HG03025 (cell line): Measurements from ENCODE around the gene MAP2K5.

Experiments used
- ATAC-seq: cut with Tn5 transposase; IDR thresholded peaks from one replicate; pipeline ENCODE4 v1.9.1; 2021; ENCODE audit warnings: mild to moderate bottlenecking, moderate library complexity; ENCODE audit not compliant: unreplicated experiment, low FRiP score

The MAP2K5 gene

DNA sequence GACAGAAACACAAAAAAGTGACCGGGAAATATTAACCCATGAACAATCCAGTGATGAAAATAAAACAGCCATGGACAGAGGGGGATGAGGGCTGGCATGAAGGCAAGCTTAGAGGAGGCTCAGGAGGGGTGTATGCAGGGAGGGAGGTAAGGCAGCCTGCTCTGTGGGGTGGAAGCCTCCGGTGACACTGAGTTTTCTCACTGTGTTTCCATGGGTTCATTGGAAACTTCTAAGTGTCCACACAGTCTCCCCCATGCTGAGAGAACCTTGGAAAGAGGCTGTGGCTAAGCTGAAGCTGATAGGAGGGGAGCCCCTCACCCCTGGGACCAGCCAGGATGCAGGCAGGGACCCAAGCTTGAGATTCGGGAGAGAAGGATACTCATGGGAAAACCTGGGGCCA, 276.0 kb downstream of the MAP2K5 start:
- no peak for ATAC-seq

DNA sequence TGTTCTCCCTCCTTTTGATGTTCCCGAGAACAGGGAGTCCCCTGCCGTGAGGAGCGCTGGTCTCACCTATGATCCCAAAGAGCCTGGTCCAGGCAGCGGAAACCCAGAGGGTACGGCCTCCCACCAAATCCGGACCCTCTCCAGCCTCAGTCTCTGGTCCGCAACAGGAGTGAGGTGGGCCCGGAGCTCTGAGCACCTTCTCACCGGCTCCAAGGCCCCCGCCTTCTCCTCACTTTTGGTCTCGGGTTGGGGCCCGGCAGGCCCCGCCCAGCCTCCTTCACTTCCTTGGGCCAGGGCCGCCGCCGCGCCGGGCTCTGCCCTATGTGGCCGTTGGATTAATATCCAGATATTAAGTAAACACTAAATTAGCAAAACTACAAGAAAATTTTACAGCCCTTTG, 277.1 kb downstream of the MAP2K5 start:
- no peak for ATAC-seq

DNA sequence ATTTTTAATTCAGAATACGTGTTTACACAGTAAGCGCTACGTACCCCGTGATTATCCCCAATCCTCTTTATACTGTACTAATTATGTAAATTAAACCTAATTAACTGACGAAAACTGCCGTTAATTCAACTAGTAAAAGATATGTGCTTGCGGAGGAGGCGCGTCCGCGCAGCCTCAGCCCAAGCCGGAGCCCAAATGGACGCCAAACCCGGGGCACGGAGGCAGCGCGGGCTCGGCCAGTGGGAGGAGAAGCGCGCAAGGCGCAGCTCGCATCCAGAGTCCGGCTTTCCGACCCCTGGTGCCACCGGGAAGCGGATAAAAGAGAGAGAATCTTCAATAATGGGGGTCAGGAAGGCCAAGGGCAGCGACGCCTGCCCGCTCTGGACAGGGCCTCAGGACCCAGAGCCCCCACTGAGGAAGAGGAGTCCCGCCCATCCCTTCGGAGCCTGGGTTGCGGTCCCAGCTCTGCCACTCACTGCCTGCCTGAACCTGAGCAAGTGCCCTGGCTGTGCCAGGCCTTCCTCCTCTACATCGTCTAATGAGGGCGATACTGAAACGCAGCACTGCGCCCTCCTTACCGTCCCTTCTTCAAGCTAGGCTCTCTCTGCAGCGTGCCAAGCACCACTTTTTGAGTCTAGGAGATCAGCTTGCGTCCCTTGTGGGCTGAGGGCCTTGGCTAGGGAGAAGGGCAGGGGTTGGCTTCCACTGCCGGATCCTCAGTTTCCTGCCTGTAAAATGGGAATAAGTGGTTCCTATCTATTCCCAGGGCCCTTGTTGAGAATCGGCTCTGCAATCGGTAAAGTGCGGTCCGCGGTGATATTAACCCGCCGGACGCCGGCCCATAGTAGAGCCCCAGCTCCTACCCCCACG, 277.9 kb downstream of the MAP2K5 start:
- no peak for ATAC-seq

DNA sequence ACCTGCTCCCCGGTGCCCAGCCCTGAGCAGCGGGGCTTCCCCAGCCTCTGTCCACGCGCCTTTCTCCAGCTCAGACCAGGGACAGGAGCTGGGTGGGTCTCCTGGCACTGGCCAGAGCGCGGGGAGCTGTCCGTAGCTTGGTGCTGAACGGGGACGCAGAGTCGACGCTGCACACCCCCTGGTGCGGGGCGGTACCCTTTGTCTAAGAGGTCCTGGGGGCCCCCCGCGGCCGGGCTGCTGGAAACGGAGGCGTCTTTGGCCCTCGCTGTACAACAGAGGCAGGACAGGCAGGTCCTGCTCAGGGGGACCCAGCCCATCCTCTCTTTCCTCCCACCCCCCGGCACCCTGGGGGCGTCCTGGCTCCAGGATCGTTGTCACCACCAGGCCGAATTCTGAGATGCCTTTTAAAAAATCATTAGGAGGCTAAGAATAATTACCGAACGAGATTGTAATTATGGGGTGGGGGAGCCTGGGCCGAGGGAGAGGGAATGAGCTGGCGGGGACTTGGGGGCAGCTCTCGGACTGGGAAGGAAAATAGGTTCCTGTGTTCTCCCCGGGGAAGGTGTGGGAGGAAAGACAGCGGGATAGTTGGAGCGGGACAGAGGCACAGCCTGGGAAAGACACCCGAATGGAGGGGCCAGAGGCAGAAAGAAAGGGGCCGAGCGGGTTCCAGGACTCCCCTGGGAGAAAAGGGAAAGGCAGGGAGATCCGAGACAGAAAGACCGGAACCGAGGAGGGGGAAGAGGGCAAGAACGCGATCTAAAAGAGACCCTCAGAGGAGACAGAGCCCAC, 278.7 kb downstream of the MAP2K5 start:
- ATAC-seq = no peak

DNA sequence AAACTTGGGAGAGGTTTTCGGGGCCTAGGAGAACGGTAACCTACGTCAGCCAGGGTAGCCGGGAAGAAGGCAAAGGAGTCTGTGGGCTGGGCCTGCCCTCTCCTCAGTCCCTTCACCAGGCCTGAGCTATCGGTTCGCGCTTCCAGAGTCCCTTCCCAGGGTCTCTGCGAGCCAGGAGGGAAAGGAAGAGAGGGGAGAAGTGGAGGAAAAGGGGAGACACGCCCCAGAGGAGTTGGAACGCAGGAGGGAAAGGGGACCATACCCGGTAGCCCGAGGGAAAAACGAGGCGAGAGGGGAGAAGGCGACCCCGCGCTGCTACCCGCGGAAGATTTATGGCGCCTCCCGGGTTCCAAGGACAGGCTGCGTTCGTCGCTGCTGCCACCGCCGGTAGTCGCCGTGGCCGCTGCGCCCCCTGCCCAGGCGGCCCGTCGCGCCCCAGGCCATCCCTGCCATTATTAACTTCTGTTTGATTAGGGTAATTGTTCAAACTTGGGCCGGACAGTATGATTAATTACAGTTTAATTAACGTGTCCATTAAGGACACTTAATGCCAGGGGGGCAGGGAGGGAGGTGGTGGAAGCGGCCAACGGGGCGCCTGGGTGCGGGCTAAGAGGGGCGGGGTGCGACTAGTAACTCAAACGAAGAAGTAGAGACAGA, 279.4 kb downstream of the MAP2K5 start:
- ATAC-seq = no peak

DNA sequence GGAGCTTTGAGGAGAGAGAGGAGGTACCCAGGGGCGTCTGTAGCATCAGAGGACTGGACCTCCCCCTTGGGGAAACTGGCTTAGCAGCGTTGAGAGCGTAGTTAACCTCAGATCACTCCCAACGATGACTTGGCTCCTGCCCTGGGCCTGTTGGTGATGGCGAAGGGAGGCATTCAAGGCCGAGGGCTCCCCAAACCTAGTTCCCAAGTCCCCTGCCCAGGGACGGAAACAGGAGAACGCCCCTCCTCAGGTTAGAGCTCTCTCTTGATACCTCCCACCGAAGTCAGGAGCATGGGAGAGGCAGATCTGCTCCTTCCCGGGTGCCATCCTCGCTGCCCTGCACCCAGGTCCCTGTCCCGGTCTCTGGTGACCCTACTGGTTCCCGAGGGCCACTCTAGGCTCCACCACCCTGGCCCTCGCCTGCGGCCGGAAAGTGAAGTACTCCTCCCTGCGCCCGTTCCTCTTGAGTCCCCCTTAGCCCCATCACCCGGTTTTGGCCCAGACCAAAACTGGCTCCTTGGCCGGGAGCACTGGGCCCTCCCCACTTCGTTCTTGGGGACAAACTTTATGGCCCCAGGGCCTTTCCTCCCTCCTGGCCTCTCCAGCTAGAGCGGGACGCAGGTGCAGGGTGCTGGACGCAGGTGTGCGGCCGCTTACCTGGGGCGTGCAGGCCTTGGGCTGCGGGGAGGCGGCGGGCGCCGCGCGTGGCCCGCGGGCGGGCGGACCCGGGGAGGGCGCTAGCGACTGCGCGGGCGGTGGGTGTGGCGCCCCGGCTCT, 280.2 kb downstream of the MAP2K5 start:
- no peak for ATAC-seq

DNA sequence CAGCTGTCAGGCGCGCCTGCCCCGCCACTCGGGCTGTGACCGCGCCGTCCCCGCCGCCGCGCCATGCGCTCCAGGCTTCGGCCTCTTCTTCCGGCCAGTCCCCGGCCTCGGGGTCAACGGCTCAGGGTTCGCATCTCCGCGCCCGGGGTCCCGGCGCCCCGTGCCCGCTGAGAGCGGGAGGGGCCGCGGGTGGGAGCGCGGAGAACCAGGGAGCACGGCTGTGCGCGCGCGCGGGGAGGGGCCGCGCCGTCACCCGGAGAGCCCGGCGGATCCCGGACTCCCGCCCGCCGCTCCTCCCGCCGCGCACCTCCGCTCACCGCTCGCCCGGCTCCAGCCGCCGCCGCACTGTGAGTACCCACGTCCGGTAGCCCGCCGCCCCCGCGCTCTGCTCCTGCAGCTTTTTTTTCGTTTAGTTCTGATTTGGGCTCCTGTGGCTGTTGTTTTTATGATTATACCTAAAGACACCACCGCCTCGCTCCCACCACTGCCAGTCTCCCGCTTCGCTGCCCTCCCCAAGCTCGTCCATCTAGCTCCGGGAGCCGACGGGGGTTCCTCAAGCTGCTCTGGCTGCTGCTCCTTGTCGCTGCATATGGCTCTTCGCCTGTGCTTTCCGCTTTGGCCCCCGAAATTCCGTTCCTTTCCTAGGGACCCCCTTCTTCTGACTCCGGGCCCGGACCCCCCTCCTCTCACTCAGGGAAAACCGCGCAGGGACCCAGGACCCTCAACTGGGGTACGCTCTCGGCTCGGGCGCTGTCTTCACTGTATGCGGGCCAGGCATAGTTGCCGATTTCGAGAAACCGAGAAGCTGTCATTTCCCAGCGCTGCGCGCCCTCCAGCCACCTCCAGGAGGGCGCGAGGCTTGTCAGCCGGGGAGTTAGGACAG, 281.1 kb downstream of the MAP2K5 start:
- no peak for ATAC-seq

DNA sequence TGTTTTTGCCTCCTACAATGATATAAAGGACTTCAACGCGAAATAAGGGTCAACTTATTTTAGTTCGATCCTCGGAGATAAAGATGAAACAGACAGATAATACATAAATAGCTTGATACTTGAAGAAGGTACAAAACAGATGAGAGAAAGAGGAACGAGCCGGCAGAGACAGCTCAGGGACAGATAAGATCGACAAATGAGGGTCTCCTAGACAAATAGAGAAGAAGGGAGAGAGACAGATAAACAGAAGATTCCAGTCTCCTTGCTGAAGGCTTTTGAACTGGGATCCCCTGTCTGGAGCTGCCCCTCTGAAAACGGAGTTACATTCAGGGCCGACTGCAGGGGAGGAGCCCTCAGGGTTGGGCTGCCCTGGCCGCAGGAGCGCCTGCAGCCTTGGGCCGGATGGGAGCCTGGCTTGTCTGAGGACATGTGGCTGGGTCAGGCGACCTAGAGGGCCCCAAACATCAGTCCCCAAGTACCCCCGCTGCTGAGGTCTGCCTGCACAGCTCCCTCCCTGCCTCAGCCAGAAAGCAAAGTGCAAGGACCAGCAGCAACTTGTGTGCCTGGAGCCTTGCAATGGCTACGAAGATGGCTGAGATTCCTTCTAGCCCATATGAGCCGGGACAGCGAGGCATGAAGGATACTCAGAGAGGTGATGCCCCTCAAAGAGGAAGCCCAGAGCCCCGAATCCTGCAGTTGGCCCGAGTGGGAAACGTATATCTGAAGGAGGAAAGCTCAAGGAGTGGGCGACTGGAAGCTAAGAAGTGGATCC, 281.9 kb downstream of the MAP2K5 start:
- no peak for ATAC-seq

DNA sequence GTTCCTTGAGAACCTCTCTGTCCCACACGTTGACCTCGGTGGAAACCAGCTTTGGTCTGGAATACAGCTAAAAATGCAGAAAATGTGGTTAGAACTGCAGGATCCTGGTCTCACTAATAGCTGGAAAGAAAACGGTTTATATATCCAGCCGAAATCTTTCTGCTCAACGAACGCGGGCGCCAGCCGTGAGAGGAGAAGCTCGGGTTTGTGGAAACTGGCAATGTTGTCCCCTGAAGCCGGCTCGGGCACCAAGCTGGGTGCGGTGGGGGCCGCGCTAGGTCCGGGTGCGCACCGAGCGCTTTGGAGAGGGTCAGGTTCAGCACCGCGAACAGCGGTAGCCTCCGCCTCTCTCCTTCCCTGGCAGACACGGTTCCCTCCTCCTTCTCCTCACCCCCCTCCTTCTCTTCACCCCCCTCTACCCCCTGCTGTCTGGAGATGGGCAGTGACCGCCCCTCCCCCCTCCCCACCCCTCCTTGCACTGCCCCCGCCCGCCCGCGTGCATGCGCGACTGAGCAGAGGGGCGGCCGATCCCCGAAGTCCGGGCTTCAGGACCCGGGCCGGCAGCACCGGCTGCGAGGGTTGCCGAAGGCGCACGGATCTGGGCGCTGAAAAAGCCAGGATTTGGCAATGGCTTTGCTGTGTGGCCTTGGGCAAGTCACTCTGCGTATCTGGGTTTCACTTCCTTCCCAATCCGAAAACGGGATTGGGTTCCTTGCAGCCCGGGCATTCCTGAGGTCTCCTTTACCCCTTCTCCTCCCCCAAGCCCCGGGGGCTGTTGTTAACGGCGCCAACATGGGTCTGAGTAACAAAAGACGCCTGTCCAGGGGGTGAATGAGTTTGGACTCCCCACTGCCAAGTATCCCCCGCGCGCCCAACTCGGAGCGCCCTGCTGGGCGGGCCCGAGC, 282.7 kb downstream of the MAP2K5 start, which contains the start of gene SKOR1:
Gene SKOR1 (plus strand): TSS at position 534 of the 905 bp plus-strand sequence. CDS start 94 bp downstream, at position 628.
- ATAC-seq = no peak

DNA sequence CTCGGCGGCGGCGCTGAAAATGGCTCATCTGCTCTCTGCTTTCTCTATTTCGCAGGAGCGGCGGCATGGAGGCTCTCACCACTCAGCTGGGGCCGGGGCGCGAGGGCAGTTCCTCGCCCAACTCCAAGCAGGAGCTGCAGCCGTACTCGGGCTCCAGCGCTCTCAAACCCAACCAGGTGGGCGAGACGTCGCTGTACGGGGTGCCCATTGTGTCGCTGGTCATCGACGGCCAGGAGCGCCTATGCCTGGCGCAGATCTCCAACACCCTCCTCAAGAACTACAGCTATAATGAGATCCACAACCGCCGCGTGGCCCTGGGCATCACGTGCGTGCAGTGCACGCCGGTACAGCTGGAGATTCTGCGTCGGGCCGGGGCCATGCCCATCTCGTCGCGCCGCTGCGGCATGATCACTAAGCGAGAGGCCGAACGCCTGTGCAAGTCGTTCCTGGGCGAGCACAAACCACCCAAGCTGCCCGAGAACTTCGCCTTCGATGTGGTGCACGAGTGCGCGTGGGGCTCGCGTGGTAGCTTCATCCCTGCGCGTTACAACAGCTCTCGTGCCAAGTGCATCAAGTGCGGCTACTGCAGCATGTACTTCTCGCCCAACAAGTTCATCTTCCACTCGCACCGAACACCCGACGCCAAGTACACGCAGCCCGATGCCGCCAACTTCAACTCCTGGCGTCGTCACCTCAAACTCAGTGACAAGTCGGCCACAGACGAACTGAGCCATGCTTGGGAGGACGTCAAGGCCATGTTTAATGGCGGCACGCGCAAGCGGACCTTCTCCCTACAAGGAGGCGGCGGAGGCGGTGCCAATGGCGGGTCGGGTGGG, 283.6 kb downstream of the MAP2K5 start:
- ATAC-seq = no peak

DNA sequence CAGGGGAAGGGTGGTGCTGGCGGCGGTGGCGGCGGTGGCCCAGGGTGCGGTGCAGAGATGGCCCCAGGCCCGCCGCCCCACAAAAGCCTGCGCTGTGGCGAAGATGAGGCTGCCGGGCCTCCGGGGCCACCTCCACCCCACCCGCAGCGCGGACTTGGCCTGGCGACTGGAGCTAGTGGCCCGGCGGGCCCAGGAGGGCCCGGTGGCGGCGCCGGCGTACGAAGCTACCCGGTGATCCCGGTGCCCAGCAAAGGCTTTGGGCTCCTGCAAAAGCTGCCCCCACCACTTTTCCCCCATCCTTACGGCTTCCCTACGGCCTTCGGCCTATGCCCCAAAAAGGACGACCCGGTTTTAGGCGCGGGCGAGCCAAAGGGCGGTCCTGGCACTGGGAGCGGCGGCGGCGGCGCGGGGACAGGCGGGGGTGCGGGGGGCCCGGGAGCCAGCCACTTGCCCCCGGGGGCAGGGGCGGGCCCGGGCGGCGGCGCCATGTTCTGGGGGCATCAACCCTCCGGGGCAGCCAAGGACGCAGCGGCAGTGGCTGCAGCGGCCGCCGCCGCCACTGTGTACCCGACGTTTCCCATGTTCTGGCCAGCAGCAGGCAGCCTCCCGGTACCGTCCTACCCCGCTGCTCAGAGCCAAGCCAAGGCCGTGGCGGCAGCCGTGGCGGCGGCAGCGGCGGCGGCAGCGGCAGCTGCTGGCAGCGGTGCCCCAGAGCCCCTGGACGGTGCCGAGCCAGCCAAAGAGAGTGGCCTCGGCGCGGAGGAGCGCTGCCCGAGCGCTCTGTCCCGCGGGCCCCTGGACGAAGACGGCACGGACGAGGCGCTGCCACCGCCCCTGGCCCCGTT, 284.4 kb downstream of the MAP2K5 start:
- no peak for ATAC-seq

DNA sequence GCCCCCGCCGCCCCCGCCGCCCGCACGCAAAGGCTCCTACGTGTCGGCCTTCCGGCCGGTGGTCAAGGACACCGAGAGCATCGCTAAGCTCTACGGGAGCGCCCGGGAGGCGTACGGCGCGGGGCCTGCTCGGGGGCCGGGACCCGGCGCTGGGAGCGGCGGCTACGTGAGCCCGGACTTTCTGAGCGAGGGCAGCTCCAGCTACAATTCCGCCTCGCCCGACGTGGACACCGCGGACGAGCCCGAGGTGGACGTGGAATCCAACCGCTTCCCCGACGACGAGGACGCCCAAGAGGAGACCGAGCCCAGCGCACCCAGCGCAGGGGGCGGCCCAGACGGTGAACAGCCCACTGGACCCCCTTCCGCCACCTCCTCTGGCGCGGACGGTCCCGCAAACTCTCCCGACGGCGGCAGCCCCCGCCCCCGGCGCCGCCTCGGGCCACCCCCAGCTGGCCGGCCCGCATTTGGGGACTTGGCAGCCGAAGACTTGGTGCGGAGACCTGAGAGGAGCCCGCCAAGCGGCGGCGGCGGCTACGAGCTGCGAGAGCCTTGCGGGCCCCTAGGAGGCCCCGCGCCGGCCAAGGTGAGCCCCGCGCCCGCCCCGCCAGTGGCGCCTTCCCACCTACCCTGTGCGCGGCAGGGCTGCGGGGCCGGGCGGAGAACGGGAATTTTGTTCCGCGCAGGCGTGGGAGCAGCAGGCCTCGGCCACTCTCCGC, 285.2 kb downstream of the MAP2K5 start:
- no peak for ATAC-seq

DNA sequence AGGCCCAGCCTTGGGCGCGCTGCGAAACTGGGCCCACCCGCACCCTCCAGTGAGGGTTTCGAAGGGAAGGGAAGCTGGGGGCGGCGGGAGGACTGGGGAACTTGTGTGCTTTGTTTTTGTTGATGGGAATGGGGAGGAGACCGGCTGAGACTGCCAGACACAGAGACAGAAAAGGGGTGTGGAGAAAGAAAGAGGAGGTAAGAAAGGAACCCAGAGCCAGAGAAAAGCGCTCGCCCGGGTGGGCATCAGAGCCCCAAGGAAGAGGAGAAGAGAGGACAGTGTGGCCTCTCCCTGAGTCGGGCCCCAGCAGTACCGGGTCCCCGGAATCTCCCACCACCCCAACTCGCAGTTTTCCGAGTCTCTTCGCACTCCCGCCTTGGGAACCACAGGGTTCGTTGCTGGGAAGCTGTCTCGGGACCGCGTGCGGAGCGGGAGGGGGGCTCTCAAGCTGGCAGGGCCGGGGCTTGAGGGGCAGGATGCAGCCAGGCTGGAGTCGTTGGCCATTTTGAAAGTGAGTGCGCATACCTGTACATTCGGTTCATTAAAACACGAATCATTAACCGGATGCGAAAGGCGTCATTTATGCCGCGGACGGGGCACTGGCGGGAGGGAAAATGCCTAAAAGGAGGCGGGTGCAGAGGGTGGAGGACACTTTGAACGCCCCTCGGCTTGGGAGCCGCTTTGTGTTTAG, 285.9 kb downstream of the MAP2K5 start:
- ATAC-seq = no peak

DNA sequence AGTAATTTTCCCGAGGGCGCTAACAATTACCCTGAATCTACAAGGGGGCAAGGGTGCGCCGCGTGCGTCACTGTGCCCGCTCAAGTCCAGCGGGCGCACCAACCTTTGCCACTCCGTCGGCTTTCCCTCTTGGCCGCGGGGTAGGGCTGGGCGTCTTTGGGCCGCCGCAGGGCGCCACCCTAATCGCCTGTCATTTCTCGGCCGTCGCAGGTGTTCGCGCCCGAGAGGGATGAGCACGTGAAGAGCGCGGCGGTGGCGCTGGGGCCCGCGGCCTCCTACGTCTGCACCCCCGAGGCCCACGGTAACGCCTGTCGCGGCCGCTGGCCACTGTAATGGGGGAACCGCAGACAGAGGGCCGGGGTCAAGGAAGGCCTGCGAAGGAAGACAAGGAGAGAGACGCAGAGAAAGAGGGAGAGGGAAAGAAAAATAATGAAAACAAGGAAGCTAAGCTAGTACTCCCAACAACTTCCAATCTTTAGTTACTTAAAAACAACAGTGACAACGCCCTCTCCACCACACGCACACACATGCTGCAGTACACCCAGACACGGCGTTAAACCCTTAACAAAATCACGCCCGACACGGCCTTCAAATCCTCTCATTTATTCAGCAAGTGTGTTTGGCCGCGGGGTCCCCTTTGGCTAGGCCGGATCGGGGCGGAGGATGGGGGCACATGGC, 286.6 kb downstream of the MAP2K5 start:
- ATAC-seq = no peak
